ENCODE data around the gene GIT1.

GRCh38 chr17:29557739-29558116 lies 31.7 kb downstream of the GIT1 start:
- no peak for TF ChIP-seq CTCF (IDR thresholded peaks at IDR 0.05)
- no peak for TF ChIP-seq POLR2A (IDR thresholded peaks at IDR 0.05)

All from thyroid gland (tissue), 4 donors.